ENCODE measurements around the gene ORC1.

DNA sequence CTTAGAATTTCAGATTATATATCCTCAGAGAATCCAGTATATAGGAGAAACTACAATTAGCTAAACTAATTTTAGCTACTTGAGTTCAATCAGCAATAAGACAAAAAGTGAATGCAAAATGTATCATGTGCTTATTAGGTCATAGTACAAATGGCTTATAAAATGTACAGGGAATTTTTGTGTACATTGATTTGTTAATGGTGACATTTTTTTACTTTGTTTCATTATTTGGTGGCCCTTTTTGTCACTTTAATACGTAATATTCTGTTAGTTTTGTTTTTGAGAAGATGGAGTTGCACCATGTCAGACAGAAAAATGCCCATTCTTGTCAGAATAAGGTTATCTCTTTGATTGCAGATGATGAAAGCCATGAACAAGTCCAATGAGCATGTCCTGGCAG lies 71.8 kb downstream of the ORC1 start:
- TF ChIP-seq, protein P1, sequence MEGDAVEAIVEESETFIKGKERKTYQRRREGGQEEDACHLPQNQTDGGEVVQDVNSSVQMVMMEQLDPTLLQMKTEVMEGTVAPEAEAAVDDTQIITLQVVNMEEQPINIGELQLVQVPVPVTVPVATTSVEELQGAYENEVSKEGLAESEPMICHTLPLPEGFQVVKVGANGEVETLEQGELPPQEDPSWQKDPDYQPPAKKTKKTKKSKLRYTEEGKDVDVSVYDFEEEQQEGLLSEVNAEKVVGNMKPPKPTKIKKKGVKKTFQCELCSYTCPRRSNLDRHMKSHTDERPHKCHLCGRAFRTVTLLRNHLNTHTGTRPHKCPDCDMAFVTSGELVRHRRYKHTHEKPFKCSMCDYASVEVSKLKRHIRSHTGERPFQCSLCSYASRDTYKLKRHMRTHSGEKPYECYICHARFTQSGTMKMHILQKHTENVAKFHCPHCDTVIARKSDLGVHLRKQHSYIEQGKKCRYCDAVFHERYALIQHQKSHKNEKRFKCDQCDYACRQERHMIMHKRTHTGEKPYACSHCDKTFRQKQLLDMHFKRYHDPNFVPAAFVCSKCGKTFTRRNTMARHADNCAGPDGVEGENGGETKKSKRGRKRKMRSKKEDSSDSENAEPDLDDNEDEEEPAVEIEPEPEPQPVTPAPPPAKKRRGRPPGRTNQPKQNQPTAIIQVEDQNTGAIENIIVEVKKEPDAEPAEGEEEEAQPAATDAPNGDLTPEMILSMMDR (IDR thresholded peaks at IDR 0.05) = no peak
- no peak for TF ChIP-seq POLR2A (IDR thresholded peaks at IDR 0.05)

Measured in thyroid gland (tissue), 4 donors.